GM12874 (cell line): ENCODE results near the gene CDC42EP4.

Source experiments
- TF ChIP-seq, protein P1 (sequence below): IDR thresholded peaks from 2 replicates; pipeline ENCODE4 v1.5.1; 2011; ENCODE audit warnings: low read depth, mild to moderate bottlenecking, control low read depth, low read length, moderate library complexity; ENCODE audit not compliant: insufficient read depth

Gene CDC42EP4

DNA sequence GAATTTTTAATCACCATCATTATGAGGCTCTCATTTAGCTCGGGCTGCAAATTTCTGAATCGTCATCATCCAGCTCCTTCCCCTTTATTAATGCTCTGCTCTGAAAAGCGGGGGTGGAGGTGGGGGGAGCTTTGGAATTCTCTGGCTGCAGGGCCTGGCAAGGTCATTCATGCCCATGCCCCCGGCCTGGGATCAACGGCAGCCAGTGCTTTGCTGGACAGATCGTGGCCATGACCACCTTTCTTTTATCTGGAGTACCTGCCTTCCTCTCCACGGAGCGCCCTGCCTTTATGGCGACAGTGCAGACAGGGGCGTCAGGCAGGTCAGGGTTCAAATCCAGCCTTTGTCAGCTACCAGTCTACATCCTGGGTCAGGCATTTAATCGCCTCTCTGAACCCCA, 45.0 kb downstream of the CDC42EP4 start:
- TF ChIP-seq, protein P1, sequence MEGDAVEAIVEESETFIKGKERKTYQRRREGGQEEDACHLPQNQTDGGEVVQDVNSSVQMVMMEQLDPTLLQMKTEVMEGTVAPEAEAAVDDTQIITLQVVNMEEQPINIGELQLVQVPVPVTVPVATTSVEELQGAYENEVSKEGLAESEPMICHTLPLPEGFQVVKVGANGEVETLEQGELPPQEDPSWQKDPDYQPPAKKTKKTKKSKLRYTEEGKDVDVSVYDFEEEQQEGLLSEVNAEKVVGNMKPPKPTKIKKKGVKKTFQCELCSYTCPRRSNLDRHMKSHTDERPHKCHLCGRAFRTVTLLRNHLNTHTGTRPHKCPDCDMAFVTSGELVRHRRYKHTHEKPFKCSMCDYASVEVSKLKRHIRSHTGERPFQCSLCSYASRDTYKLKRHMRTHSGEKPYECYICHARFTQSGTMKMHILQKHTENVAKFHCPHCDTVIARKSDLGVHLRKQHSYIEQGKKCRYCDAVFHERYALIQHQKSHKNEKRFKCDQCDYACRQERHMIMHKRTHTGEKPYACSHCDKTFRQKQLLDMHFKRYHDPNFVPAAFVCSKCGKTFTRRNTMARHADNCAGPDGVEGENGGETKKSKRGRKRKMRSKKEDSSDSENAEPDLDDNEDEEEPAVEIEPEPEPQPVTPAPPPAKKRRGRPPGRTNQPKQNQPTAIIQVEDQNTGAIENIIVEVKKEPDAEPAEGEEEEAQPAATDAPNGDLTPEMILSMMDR, result no peak

DNA sequence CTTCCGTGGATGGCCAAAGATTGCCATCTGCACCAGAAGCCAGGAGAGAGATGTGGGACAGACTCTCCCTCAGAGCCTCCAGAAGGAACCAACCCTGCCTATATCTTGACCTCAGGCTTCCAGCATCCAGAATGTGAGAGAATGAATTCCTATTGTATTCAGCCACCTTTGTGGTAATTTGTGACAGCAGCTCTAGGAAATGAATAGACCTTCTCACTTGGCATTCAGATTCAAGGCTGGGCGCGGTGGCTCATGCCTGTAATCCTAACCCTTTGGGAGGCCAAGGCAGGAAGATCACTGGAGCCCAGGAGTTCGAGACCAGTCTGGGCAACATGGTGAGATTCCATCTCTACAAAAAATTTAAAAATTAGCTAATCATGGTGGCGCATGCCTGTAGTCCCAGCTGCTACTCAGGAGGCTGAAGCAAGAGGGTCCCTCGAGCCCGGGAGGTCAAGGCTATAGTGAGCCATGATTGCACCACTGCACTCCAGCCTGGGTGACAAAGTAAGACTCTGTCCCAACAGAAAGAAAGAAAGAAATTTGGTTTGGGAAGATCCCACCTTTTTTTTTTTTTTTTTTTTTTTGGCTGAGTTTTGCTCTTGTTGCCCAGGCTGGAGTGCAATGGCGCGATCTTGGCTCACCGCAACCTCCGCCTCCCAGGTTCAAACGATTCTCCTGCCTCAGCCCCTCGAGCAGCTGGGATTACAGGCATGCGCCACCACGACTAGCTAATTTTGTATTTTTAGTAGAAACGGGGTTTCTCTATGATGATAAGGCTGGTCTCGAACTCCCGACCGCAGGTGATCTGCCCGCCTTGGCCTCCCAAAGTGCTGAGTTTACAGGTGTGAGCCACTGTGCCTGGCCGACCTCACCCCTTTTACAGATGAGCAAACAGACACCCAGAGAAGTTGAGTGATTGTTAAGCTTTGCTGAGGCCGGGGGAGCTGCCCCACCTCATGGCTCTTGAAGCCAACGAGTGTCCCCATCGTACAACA, 45.9 kb downstream of the CDC42EP4 start:
- TF ChIP-seq, protein P1, result no peak

DNA sequence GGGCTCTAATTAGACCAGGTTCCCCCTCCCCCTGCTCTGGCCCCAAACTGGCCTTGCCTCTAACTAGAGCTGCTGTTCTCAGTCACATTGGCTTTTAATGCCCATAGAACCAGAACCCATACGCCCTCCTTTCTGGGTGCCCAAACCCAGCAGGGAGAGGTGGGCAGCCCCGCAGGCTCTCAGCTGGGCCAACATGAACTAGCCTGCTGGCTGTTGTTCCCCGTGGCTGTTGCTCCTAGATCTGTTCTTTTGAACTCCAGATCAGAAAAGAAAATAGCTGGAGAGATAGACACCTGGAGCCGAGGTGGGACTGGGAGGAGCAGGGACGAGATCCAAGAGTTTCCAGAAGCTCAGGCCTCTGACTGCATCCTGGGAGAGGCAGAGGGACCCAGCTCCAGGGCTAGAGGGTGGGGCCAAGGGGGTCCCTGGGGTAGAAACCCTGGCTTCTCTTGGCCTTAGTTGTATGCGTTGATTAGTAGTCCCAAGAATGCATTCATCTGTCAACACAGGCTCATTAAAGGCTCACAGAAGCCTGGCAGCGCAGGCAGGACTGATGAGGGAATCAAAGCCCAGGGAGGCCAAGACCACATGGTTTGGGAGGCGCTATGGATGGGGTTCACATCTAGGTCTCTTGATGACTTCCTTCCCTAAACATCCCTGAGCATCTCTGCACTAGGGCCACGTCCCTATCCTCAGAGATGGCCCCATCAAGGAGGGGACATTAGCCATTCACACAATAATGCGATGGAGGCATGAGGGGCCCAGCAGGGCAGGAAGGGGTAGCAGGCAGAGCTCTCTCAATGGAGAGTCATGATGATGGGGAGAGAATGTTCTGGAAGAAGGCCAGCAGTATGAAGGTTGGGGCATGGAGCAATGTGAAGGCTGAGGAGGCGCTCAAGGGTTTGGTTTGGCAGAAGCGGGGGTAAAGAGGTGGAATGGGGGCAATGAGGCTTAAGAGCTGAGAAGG, 48.8 kb downstream of the CDC42EP4 start:
- TF ChIP-seq, protein P1, result no peak

DNA sequence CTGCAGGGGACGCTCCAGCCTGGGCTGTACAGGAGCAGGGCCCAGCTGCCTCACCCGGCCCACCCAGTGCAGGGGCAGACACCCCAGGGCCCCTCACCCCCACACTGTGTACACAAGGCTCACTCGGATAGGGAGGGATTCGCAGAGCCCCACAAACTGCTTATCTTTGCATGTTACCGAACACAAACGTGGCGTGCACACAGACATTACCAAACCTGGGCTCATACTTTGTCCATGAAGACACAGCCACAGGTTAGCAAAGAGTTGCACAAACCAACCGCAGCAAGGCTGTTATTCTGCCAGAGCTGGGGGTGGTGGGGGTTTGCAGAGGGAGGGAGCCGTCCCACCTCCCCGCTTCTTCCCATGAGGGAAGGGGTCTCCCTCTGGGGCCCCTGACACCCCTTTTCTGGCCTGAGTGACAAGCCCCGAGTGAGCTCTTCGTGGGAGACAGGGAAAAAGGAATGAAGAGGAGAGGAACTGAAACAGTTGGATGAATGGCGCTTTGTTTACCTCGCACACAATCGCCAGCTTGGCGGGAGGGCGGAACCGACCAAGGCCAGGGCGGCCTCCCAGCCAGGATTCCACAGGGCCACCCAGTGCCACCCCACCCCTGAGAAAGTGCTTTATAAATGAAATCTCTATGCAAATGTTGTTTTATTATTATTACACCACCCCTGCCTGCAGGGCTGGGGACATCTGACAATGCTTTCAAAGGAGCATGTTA, 49.7 kb downstream of the CDC42EP4 start:
- TF ChIP-seq, protein P1, result no peak

DNA sequence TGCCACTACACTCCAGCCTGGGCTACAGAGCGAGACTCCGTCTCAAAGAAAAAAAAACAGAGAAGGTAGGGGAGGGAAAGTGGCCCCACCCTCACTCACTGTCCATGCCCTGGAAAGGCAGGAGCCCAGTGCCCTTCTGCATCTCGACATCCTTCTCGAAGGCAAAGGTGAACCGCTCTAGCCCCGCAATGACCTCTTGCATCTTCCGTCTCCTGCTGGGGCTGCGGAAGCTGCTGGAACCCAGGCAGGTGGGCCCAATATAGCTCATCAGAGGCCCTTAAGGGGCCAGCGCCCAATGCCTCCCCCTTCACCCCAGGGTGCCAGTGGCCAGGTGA, 50.2 kb downstream of the CDC42EP4 start, which contains the start of gene CPSF4L:
CPSF4L (minus strand) TSS at position 264 of the 335 bp plus-strand sequence; CDS start at position 202, 62 bp downstream.
- TF ChIP-seq, protein P1, result no peak

DNA sequence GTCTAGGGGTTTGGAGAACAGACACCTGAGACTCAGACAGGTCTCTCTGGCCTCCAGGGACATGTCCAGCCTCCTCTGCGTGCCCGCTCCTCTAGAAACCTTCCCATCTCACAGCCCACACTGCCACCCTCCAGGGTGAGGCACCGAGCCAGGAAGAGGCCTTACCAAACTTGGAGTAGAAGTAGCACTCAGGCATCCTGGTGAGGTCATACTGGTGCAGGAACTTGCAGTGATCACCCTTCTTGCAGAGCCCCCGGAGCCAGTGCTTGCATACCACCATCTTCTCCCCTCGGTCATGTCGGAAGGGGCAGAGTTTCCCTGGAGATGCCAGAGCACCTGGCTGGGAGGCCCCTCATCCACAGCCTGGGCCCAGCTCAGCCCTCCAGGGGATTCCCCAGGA, 54.3 kb downstream of the CDC42EP4 start:
- TF ChIP-seq, protein P1, result no peak

DNA sequence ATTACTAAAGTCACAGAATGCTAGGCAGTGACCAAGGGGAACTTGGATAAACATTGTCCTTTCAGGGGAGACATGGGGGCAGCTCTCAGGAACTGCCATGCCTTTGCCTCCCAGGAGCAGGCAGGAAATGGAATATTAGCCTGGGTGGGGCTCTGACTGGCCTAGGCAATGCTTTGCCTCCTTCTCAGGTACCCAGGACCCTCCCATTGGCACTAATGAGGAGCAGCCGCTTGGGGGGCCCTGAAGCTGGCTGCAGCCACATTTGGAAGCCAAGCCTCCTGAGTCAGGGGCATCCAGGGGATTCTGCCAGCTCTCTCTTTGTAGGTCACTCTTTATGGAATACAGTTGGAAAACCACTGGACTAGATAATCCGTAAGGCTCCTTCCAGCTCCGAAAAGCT, 55.6 kb downstream of the CDC42EP4 start:
- TF ChIP-seq, protein P1, result no peak
